Stimulated activated CD4-positive, alpha-beta T cell treated with anti-CD3 and anti-CD28 coated beads, Interleukin-1b, Interleukin-23, amount 100 ng/mL, for 4 hours (primary cell): ENCODE measurements around the gene CD248.
"Not testable (repeated sequence)": the region's sequence is repeated elsewhere in the genome, so short reads cannot be mapped to it uniquely, and the experiment has no call there.

ENCODE experiments used
- DNase-seq, 2 donors: peaks; one replicate each; pipeline ENCODE4 v3.0.0-alpha.2; 2020; ENCODE audit warnings: low read depth in 2 of 2

CD248 gene

GRCh38 chr11:66316849-66317251 lies at the start of gene CD248:
Gene CD248, minus strand, starts transcription at chr11:66317044. Its CDS starts 17 bp downstream, at chr11:66317027.
- DNase-seq: no peak

- DNase-seq: no peak
Measured at GRCh38 chr11:66365711-66366619, 49.1 kb upstream of the CD248 start.

GRCh38 chr11:66365166-66365565 lies 48.3 kb upstream of the CD248 start:
- no peak for DNase-seq

GRCh38 chr11:66363805-66364535 lies 47.1 kb upstream of the CD248 start:
- DNase-seq: peak; percentile 61 to 73

GRCh38 chr11:66363187-66363601 lies 46.4 kb upstream of the CD248 start:
- no peak for DNase-seq

- DNase-seq: no peak
Measured at GRCh38 chr11:66362481-66363147, 45.8 kb upstream of the CD248 start.

- DNase-seq: no peak
Measured at GRCh38 chr11:66361502-66361941, 44.7 kb upstream of the CD248 start.

GRCh38 chr11:66360406-66361073 lies 43.7 kb upstream of the CD248 start:
- no peak for DNase-seq

GRCh38 chr11:66359662-66360087 lies 42.8 kb upstream of the CD248 start:
- no peak for DNase-seq

- not testable (repeated sequence) for DNase-seq
Measured at GRCh38 chr11:66350560-66351235, 33.9 kb upstream of the CD248 start.

GRCh38 chr11:66349084-66349386 lies 32.2 kb upstream of the CD248 start:
- no peak for DNase-seq

- DNase-seq: peak; percentile 72 to 81
Measured at GRCh38 chr11:66347425-66348276, 30.8 kb upstream of the CD248 start, which contains the start of gene B4GAT1. Gene B4GAT1, minus strand, starts transcription at chr11:66347629. Its CDS starts 84 bp downstream, at chr11:66347545.

- no peak for DNase-seq
Measured at GRCh38 chr11:66346476-66347424, 29.9 kb upstream of the CD248 start.

GRCh38 chr11:66345316-66345649 lies 28.4 kb upstream of the CD248 start:
- DNase-seq: no peak

GRCh38 chr11:66344550-66345315 lies 27.9 kb upstream of the CD248 start, which contains the start of gene BRMS1:
Gene BRMS1, minus strand, starts transcription at chr11:66345104. Its CDS starts 2,870 bp downstream, at chr11:66342234.
- peak; percentile 87 to 92 for DNase-seq

GRCh38 chr11:66343176-66343575 lies 26.3 kb upstream of the CD248 start:
- no peak for DNase-seq

GRCh38 chr11:66341502-66342126 lies 24.8 kb upstream of the CD248 start:
- DNase-seq: no peak
